HEK293 (cell line): ENCODE measurements around the gene ABCB10.

Experiments
- CTCF ChIA-PET: fragments of 350-600 bp; formaldehyde crosslinking; extraction: SDS; loops from one replicate; lab custom pipeline; 2021; ENCODE audit warnings: antibody characterized with exemption; lab: Yijun Ruan, JAX
- POLR2A ChIA-PET: fragments of 300-600 bp; formaldehyde crosslinking; extraction: SDS; loops from one replicate; lab custom pipeline; 2020; ENCODE audit warnings: antibody characterized with exemption, inconsistent platforms; lab: Yijun Ruan, JAX
- H3K27ac ChIP-seq: fragments of 200-500 bp; sonication (Bioruptor generic); 2 replicates; pipeline ENCODE4 v1.5.1; 2014; ENCODE audit warnings: low read depth, low read length, control low read depth, inconsistent platforms; ENCODE audit errors: extremely low read depth
- H3K36me3 ChIP-seq, 2 experiments: fragments of 200-500 bp in 1 of 2; sonication (Bioruptor generic) in 1 of 2; 1 replicate in 1 of 2; 2 replicates in 1 of 2; pipeline ENCODE4 v1.5.1; 2014 to 2017; ENCODE audit warnings: inconsistent platforms in 2 of 2, low read length in 2 of 2; ENCODE audit not compliant: control insufficient read depth in 2 of 2, insufficient read depth in 1 of 2
- H3K4me1 ChIP-seq: fragments of 200-500 bp; sonication (Bioruptor generic); 2 replicates; pipeline ENCODE4 v1.5.1; 2014; ENCODE audit warnings: mild to moderate bottlenecking, low read length, inconsistent platforms; ENCODE audit not compliant: control insufficient read depth, insufficient read depth
- H3K4me3 ChIP-seq: 2 replicates; pipeline ENCODE4 v1.5.1; 2011; ENCODE audit warnings: low read depth, mild to moderate bottlenecking, control low read depth, low read length, moderate library complexity
- H3K9me3 ChIP-seq: fragments of 200-500 bp; sonication (Bioruptor generic); 2 replicates; pipeline ENCODE4 v1.5.1; 2014; ENCODE audit warnings: low read depth, low read length, inconsistent platforms; ENCODE audit not compliant: control insufficient read depth, insufficient read depth
- GFI1B ChIP-seq: fragments of 450-650 bp; formaldehyde crosslinking; IDR thresholded peaks from 2 replicates; pipeline ENCODE4 v1.5.1; 2016; ENCODE audit warnings: missing biosample characterization, missing genetic modification characterization
- GLI2 ChIP-seq: fragments of 450-650 bp; formaldehyde crosslinking; IDR thresholded peaks from 2 replicates; pipeline ENCODE4; 2017; ENCODE audit warnings: missing biosample characterization, missing genetic modification characterization, low read depth, borderline replicate concordance
- OSR2 ChIP-seq: fragments of 450-650 bp; formaldehyde crosslinking; IDR thresholded peaks from 2 replicates; pipeline ENCODE4 v1.5.1; 2016; ENCODE audit warnings: missing biosample characterization, missing genetic modification characterization
- PRDM1 ChIP-seq: fragments of 450-650 bp; formaldehyde crosslinking; IDR thresholded peaks from 2 replicates; pipeline ENCODE4; 2016; ENCODE audit warnings: missing biosample characterization, missing genetic modification characterization
- ZNF10 ChIP-seq: fragments of 450-650 bp; formaldehyde crosslinking; IDR thresholded peaks from 2 replicates; pipeline ENCODE4 v1.5.1; 2017; ENCODE audit warnings: missing biosample characterization, missing genetic modification characterization
- ZNF114 ChIP-seq: fragments of 450-650 bp; formaldehyde crosslinking; IDR thresholded peaks from 2 replicates; pipeline ENCODE4 v1.5.0; 2017; ENCODE audit warnings: missing biosample characterization, missing genetic modification characterization
- ZNF146 ChIP-seq: fragments of 450-650 bp; formaldehyde crosslinking; IDR thresholded peaks from 2 replicates; pipeline ENCODE4 v1.5.1; 2016; ENCODE audit warnings: missing biosample characterization, missing genetic modification characterization
- ZNF184 ChIP-seq: fragments of 450-650 bp; IDR thresholded peaks from 2 replicates; pipeline ENCODE4 v1.5.1; 2018; ENCODE audit warnings: missing biosample characterization, mild to moderate bottlenecking, missing genetic modification characterization
- ZNF202 ChIP-seq: fragments of 450-650 bp; formaldehyde crosslinking; IDR thresholded peaks from 2 replicates; pipeline ENCODE4 v1.5.1; 2016; ENCODE audit warnings: missing biosample characterization, missing genetic modification characterization, borderline replicate concordance
- ZNF239 ChIP-seq: fragments of 450-650 bp; formaldehyde crosslinking; IDR thresholded peaks from 2 replicates; pipeline ENCODE4 v1.5.1; 2016; ENCODE audit warnings: missing biosample characterization, missing genetic modification characterization
- ZNF311 ChIP-seq: fragments of 450-650 bp; formaldehyde crosslinking; IDR thresholded peaks from 2 replicates; pipeline ENCODE4 v1.5.1; 2017; ENCODE audit warnings: missing biosample characterization, missing genetic modification characterization, borderline replicate concordance
- ZNF366 ChIP-seq: fragments of 450-650 bp; formaldehyde crosslinking; conservative IDR thresholded peaks from 2 replicates; pipeline ENCODE4 v1.5.1; 2016; ENCODE audit warnings: missing biosample characterization, missing genetic modification characterization
- ZNF501 ChIP-seq: fragments of 450-650 bp; formaldehyde crosslinking; IDR thresholded peaks from 2 replicates; pipeline ENCODE4 v1.5.1; 2016; ENCODE audit warnings: missing biosample characterization, missing genetic modification characterization
- ZNF510 ChIP-seq: fragments of 450-650 bp; formaldehyde crosslinking; IDR thresholded peaks from 2 replicates; pipeline ENCODE4 v1.5.1; 2018; ENCODE audit warnings: mild to moderate bottlenecking, missing genetic modification characterization, missing biosample characterization; ENCODE audit not compliant: insufficient replicate concordance
- ZNF558 ChIP-seq: fragments of 450-650 bp; formaldehyde crosslinking; IDR thresholded peaks from 2 replicates; pipeline ENCODE4 v1.5.1; 2016; ENCODE audit warnings: missing biosample characterization, missing genetic modification characterization
- ZNF623 ChIP-seq: fragments of 450-650 bp; formaldehyde crosslinking; IDR thresholded peaks from 2 replicates; pipeline ENCODE4 v1.5.1; 2016; ENCODE audit warnings: missing biosample characterization, missing genetic modification characterization
- ZNF629 ChIP-seq: fragments of 450-650 bp; formaldehyde crosslinking; IDR thresholded peaks from 2 replicates; pipeline ENCODE4 v1.5.1; 2017; ENCODE audit warnings: missing biosample characterization, missing genetic modification characterization
- ZSCAN16 ChIP-seq: fragments of 450-650 bp; formaldehyde crosslinking; IDR thresholded peaks from 2 replicates; pipeline ENCODE4 v1.5.1; 2016; ENCODE audit warnings: missing biosample characterization, missing genetic modification characterization
- TF ChIP-seq, protein P1 (sequence below): fragments of 450-650 bp; formaldehyde crosslinking; IDR thresholded peaks from 2 replicates; pipeline ENCODE4 v1.5.1; 2016; ENCODE audit warnings: missing biosample characterization, missing genetic modification characterization
- TF ChIP-seq, protein P2 (sequence below): fragments of 450-650 bp; formaldehyde crosslinking; IDR thresholded peaks from 2 replicates; pipeline ENCODE4 v1.5.1; 2016; ENCODE audit warnings: missing biosample characterization, missing genetic modification characterization, low read depth
- TF ChIP-seq, protein P3 (sequence below): fragments of 450-650 bp; formaldehyde crosslinking; IDR thresholded peaks from 2 replicates; pipeline ENCODE4 v1.5.1; 2017; ENCODE audit warnings: missing biosample characterization, mild to moderate bottlenecking, missing genetic modification characterization, moderate library complexity
- TF ChIP-seq, protein P4 (sequence below): fragments of 450-650 bp; formaldehyde crosslinking; IDR thresholded peaks from 2 replicates; pipeline ENCODE4 v1.5.0; 2017; ENCODE audit warnings: missing biosample characterization, missing genetic modification characterization, borderline replicate concordance
- TF ChIP-seq, protein P5 (sequence below): fragments of 450-650 bp; formaldehyde crosslinking; IDR thresholded peaks from 2 replicates; pipeline ENCODE4 v1.5.1; 2017; ENCODE audit warnings: missing biosample characterization, missing genetic modification characterization
- TF ChIP-seq, protein P6 (sequence below): fragments of 450-650 bp; formaldehyde crosslinking; IDR thresholded peaks from 2 replicates; pipeline ENCODE4 v1.5.1; 2016; ENCODE audit warnings: missing biosample characterization, missing genetic modification characterization
- TF ChIP-seq, protein P7 (sequence below): fragments of 450-650 bp; formaldehyde crosslinking; IDR thresholded peaks from 2 replicates; pipeline ENCODE4 v1.5.1; 2016; ENCODE audit warnings: missing biosample characterization, missing genetic modification characterization
- TF ChIP-seq, protein P8 (sequence below): fragments of 450-650 bp; formaldehyde crosslinking; IDR thresholded peaks from 2 replicates; pipeline ENCODE4 v1.5.1; 2016; ENCODE audit warnings: missing biosample characterization, missing genetic modification characterization

The ABCB10 gene

DNA sequence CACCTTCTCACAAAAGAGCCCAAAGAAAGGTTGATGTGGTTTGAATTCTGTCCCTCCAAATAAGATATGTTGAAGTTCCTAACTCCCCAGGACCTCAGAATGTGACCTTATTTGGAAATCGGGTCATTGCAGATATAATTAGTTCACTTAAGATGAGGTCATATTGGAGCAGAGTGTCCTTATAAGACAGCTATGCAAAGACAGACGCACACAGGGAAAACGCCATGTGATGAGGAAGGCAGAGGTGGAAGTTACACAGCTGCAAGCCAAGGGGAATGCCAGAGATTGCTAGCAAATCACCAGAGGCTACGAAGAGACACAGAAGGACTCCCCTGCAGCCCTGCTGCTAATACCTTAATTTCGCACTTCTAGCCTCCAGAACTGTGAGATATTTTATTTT is 5.2 kb upstream of the ABCB10 start:
- 0 out of 2 replicates have a peak, but pooled peaks cover 2% of the 10 kb centered on the region for H3K4me1 ChIP-seq
- CTCF ChIA-PET, result interaction anchor here (1.0 to 1.3 kb wide), 3 partner anchors 12 to 71 kb away, joined by 3 to 5 read pairs (median 4); no protein-coding TSS in a partner anchor
- H3K4me3 ChIP-seq, result no peak overlapping the region
- POLR2A ChIA-PET, result interaction anchor here (0.6 to 1.3 kb wide), 6 partner anchors 13 to 570 kb away, joined by 3 to 8 read pairs (median 4); partner anchors contain the start of genes NUP133, TAF5L and URB2
- no peaks in the 10 kb centered on the region for H3K9me3 ChIP-seq
- H3K27ac ChIP-seq, result no peak overlapping the region
- no peaks in the 10 kb centered on the region for H3K36me3 ChIP-seq
- TF ChIP-seq PRDM1, result peak; percentile 58; the same call in 1 of the 2 replicates
- TF ChIP-seq ZNF184 (tag by site-specific recombination), result no peak
- TF ChIP-seq GFI1B (tag by site-specific recombination), result no peak
- peak; percentile 81 for TF ChIP-seq ZNF629 (tag by site-specific recombination)
- peak; percentile 67 for TF ChIP-seq ZNF366
- 0 out of 2 replicates have a peak, but pooled peaks have one; percentile 34 for TF ChIP-seq ZNF10
- TF ChIP-seq, protein P1, sequence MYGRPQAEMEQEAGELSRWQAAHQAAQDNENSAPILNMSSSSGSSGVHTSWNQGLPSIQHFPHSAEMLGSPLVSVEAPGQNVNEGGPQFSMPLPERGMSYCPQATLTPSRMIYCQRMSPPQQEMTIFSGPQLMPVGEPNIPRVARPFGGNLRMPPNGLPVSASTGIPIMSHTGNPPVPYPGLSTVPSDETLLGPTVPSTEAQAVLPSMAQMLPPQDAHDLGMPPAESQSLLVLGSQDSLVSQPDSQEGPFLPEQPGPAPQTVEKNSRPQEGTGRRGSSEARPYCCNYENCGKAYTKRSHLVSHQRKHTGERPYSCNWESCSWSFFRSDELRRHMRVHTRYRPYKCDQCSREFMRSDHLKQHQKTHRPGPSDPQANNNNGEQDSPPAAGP (tag by site-specific recombination), result no peak
- TF ChIP-seq ZNF202 (tag by site-specific recombination), result no peak
- TF ChIP-seq, protein P2, sequence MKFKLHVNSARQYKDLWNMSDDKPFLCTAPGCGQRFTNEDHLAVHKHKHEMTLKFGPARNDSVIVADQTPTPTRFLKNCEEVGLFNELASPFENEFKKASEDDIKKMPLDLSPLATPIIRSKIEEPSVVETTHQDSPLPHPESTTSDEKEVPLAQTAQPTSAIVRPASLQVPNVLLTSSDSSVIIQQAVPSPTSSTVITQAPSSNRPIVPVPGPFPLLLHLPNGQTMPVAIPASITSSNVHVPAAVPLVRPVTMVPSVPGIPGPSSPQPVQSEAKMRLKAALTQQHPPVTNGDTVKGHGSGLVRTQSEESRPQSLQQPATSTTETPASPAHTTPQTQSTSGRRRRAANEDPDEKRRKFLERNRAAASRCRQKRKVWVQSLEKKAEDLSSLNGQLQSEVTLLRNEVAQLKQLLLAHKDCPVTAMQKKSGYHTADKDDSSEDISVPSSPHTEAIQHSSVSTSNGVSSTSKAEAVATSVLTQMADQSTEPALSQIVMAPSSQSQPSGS (tag by site-specific recombination), result peak; percentile 85
- TF ChIP-seq GLI2, result 0 out of 2 replicates have a peak, but pooled peaks have one; percentile 9
- no peak for TF ChIP-seq ZNF558
- TF ChIP-seq, protein P3, sequence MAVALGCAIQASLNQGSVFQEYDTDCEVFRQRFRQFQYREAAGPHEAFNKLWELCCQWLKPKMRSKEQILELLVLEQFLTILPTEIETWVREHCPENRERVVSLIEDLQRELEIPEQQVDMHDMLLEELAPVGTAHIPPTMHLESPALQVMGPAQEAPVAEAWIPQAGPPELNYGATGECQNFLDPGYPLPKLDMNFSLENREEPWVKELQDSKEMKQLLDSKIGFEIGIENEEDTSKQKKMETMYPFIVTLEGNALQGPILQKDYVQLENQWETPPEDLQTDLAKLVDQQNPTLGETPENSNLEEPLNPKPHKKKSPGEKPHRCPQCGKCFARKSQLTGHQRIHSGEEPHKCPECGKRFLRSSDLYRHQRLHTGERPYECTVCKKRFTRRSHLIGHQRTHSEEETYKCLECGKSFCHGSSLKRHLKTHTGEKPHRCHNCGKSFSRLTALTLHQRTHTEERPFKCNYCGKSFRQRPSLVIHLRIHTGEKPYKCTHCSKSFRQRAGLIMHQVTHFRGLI (tag by site-specific recombination), result no peak
- TF ChIP-seq ZNF501 (tag by site-specific recombination), result no peak
- TF ChIP-seq ZSCAN16 (tag by site-specific recombination), result no peak
- TF ChIP-seq, protein P4, sequence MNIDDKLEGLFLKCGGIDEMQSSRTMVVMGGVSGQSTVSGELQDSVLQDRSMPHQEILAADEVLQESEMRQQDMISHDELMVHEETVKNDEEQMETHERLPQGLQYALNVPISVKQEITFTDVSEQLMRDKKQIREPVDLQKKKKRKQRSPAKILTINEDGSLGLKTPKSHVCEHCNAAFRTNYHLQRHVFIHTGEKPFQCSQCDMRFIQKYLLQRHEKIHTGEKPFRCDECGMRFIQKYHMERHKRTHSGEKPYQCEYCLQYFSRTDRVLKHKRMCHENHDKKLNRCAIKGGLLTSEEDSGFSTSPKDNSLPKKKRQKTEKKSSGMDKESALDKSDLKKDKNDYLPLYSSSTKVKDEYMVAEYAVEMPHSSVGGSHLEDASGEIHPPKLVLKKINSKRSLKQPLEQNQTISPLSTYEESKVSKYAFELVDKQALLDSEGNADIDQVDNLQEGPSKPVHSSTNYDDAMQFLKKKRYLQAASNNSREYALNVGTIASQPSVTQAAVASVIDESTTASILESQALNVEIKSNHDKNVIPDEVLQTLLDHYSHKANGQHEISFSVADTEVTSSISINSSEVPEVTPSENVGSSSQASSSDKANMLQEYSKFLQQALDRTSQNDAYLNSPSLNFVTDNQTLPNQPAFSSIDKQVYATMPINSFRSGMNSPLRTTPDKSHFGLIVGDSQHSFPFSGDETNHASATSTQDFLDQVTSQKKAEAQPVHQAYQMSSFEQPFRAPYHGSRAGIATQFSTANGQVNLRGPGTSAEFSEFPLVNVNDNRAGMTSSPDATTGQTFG (tag by site-specific recombination), result no peak
- TF ChIP-seq, protein P5, sequence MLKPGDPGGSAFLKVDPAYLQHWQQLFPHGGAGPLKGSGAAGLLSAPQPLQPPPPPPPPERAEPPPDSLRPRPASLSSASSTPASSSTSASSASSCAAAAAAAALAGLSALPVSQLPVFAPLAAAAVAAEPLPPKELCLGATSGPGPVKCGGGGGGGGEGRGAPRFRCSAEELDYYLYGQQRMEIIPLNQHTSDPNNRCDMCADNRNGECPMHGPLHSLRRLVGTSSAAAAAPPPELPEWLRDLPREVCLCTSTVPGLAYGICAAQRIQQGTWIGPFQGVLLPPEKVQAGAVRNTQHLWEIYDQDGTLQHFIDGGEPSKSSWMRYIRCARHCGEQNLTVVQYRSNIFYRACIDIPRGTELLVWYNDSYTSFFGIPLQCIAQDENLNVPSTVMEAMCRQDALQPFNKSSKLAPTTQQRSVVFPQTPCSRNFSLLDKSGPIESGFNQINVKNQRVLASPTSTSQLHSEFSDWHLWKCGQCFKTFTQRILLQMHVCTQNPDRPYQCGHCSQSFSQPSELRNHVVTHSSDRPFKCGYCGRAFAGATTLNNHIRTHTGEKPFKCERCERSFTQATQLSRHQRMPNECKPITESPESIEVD, result no peak
- TF ChIP-seq, protein P6, sequence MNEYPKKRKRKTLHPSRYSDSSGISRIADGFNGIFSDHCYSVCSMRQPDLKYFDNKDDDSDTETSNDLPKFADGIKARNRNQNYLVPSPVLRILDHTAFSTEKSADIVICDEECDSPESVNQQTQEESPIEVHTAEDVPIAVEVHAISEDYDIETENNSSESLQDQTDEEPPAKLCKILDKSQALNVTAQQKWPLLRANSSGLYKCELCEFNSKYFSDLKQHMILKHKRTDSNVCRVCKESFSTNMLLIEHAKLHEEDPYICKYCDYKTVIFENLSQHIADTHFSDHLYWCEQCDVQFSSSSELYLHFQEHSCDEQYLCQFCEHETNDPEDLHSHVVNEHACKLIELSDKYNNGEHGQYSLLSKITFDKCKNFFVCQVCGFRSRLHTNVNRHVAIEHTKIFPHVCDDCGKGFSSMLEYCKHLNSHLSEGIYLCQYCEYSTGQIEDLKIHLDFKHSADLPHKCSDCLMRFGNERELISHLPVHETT (tag by site-specific recombination), result peak; percentile 16; the same call in 1 of the 2 replicates
- TF ChIP-seq ZNF623 (tag by site-specific recombination), result no peak
- no peak for TF ChIP-seq ZNF114
- TF ChIP-seq, protein P7, sequence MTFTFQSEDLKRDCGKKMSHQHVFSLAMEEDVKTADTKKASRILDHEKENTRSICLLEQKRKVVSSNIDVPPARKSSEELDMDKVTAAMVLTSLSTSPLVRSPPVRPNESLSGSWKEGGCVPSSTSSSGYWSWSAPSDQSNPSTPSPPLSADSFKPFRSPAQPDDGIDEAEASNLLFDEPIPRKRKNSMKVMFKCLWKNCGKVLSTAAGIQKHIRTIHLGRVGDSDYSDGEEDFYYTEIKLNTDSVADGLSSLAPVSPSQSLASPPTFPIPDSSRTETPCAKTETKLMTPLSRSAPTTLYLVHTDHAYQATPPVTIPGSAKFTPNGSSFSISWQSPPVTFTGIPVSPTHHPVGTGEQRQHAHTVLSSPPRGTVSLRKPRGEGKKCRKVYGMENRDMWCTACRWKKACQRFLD (tag by site-specific recombination), result no peak
- TF ChIP-seq ZNF239 (tag by site-specific recombination), result no peak
- TF ChIP-seq ZNF311 (tag by site-specific recombination), result no peak
- TF ChIP-seq, protein P8, sequence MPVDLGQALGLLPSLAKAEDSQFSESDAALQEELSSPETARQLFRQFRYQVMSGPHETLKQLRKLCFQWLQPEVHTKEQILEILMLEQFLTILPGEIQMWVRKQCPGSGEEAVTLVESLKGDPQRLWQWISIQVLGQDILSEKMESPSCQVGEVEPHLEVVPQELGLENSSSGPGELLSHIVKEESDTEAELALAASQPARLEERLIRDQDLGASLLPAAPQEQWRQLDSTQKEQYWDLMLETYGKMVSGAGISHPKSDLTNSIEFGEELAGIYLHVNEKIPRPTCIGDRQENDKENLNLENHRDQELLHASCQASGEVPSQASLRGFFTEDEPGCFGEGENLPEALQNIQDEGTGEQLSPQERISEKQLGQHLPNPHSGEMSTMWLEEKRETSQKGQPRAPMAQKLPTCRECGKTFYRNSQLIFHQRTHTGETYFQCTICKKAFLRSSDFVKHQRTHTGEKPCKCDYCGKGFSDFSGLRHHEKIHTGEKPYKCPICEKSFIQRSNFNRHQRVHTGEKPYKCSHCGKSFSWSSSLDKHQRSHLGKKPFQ, result no peak
- TF ChIP-seq ZNF510 (tag by site-specific recombination), result no peak
- TF ChIP-seq OSR2 (tag by site-specific recombination), result no peak
- no peak for TF ChIP-seq ZNF146 (tag by site-specific recombination)
